ENCODE measurements around the gene XXYLT1.
"Not testable (repeated sequence)": the region's sequence is repeated elsewhere in the genome, so short reads cannot be mapped to it uniquely, and the experiment has no call there.

XXYLT1 gene

DNA sequence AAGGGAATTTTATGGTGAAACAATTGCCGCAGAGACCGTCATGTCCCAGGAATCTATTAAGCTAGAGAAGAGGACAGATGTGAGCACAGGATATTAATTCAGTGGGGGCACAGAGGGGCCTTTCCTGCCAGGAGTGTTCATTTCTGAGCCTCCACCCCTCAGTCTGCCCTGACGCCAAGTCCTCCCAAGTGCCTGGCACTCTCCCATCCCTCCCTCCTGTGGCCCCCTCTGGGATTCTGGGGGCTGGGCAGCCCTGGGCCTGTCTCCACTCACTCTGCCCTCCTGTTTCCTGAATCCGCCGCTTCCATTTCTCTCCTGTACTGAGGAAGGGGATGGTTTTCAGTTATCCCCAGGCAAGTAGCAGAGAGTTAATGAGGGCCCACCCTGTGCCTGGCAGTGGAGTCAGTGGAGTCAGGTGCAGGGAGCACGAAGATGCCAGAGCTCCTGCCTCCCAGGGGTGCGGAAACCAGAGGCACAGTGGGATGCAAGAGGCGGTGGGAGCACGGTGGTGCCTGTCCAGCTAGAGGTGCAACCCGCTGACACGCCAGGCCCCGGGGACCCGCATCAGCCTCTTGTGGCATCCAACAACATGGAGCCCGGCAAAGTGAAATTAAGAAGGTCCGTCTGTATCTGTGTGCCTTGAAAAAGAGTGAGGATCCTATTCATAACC, 212.5 kb downstream of the XXYLT1 start:
- DNase-seq: no peak

DNA sequence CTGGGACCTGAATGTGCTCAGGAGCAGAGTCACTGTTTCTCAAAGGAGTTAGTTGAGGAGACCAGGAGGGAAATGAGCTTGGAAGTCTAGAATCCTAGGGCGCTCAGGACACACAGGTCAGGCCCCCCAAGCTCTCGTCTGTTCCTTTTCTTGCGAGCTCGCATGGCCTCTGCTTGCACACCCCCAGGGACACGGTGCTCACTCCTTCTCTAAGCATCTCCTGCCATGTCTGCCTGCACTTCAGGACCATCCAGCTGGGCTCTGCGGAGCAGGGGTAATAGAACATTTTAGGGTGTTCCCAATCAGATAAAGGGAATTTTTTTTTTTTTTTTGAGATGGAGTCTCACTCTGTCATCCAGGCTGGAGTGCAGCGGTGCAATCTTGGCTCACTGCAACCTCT, 213.2 kb downstream of the XXYLT1 start:
- DNase-seq: no peak

DNA sequence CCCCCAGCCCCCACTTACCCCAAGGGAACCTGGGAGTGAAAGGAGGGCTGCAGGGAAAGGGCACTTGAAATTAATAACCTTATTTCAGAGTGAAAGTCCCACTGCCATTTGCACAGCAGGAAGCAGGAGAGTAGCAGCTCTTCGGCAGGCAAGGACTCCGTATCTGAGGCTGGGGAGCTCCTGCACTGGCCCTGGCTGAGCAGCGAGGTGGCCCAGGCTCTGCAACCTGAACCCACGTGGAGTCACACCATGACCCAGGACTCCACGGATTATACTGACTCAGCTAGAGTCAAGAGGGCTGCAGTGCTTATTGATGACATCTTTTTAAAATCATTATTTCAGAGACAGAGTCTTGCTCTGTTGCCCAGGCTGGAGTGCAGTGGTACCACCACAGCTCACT, 214.5 kb downstream of the XXYLT1 start:
- DNase-seq: no peak

DNA sequence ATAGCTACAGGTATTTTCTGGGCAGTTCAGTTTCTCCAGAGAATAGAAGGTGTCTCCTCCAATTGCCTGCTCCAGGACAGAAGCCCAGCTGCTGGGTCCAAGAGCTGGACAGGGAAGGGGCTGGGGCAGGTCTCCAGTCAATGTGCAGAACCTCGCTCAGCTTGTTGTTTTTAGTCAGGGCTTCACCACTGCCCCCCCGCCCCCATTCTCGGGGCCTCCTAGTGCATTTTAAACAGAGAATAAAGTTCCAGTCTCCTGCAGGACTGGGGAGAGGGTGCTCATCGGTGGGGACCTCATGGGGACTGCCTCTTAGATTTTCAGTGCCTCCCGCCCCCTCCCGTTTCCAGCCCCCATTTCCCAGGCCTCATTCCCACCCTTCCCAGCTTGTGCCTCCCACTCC, 216.6 kb downstream of the XXYLT1 start:
- DNase-seq: no peak

DNA sequence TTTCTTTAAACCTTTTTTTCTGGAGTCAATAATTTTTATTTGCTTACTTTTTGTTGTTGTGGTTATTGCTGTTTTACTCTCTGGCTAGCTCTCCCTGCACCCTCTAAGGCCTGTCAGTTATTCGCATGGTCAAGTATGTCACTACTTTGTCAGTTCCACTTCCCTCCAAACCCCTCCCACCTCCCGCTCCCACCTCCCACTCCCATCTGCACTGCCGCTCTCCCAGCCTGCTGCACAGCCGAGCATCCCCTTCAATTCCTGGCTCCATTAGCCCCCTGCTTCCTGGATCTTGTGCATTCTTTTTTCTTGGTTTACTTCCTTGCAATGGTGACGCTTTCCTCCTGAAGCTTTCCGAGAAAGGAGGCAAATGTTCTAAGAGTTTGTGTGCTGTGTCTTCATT, 218.0 kb downstream of the XXYLT1 start:
- no peak for DNase-seq

DNA sequence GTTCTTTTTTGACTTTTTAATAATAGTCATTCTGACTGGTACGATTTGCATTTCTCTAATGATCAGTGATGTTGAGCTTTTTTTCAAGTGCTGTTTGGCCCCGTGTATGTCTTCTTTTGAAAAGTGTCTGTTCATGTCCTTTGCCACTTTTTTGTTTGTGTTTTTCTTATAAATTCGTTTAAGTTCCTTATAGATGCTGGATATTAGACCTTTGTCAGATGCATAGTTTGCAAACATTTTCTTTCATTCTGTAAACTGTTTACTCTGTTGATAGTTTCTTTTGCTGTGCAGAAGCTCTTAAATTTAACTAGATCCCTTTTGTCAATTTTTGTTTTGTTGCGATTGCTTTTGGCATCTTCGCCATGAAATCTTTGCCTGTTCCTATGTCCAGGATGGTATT, 220.7 kb downstream of the XXYLT1 start:
- DNase-seq: not testable (repeated sequence)

DNA sequence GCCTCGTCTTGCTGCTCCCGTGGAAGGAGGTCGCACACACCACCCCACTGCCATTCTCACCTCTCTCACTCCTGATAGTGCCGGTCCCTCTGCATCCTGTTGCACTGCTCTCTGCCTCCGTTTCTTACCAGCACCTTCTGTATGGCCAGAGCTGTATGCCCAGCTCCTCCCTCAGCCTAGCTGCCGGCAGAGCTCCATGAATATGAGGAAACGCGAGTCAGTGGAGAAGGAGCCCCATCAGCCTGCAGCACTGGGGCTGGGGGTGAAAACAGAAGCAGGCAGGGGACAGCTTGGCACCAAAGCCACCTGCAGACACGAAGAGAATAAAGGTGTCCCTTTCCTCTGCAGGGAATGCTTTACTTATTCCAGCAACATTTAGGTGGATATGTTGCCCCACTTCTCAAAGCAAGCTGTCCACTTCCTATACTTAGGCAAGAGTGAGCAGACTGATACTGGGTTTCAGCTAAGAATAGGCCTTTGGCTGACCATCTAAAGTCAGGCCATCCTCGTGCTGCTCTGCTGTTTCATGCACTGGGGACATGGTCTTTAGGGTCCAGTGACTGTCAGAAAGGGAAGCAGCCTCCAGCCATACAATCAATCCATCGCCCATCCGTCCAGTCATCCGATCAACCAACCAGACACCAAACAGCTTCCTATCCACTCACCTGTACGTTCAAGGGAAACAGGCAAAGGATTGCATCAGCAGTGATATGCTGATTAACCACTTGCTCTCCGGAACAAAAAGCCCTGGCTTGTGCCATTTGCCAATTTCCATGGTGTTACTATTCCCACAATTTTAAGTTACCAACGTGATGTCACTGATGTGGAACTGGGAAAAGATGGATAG, 222.7 kb downstream of the XXYLT1 start:
- no peak for DNase-seq

DNA sequence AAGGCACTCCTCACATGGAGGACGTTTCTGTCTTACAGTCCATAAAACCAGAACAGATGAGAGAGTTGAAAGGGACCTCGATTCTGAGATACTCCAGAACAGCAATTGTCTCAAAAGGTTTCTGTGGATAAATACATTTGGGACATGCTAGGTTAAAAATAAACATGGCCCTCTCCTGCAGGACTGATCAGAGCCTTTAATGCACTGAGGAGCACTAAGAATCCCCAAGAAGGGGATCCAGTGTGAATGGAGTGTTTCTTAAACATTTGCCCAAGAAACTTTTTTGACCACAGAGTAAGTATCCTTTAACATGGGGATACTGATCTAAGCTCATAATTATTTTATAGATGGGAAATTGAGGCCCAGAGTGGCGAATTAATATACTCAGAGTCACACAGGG, 223.4 kb downstream of the XXYLT1 start:
- no peak for DNase-seq

DNA sequence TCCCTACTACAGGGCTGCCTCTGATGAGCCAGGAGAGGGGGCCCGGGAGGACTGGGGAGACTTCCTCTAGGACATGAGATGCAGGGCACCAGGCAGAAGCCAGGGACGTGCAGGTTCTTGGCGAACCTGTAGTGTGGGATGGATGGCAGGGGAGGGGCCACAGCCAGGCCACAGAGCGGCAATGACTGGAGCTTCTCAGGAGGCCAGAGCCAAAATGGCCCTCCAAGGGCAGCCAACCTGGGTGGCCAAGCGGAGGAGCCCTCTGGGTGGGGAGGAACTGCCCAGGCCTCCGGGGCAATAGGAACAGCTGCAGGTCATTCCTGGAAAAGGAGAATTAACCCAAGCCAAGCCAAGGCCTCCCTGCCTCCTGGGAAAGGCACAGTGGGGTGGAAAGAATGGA, 224.5 kb downstream of the XXYLT1 start:
- DNase-seq: no peak

DNA sequence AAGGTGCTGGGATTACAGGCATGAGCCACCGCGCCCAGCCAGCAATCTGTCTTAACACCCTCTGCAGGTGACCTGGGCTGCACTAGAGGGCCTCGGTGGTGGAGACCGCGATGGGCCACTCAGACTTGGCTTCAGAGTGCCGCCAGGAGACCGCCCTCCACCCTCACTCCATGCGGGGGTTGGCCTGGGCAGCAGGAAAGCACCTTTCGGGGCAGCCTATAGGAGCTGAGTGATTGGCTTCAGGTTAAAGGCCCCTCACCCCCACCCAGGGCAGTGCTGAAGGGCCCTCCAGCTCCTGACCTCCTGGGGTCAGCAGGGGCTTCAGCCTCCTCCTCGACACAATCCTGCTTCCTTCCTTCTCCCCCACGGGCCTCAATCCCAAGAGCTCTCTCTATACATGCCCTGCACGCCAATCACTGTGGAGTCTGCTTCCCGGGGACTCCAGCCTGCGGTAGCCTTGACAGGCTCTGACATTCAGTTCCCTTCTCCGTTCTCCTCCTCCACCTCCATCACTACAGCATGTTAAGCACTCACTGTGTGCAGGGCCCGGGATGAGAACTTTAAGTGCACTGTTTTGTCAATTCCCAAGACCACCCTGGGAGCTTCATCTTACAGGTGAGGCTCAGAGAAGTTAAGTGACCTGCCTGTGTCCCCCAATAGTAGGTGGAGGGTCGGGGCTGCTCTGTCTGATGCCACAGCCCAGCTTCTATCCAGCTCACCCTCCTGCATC, 225.3 kb downstream of the XXYLT1 start:
- DNase-seq: no peak

DNA sequence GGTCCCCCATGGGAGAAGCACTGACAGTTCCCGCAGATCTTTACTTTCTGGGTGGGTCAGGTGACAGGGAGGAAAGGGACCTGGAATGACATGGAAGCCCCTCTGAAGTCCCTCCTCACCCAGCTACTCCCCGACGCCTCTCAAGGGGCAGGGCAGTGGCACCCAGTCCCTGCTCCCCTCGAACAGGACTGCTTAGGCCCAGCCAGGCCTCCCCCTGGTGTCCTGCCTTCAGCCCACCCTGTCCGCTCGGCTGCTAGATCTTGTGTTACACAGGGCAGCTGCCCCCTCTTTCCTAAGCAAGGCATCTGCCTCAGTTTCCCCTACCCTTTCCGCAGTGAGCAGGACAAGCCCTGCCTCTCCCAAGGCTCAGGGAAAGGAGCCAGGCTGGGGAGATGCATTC, 226.5 kb downstream of the XXYLT1 start:
- DNase-seq: no peak

DNA sequence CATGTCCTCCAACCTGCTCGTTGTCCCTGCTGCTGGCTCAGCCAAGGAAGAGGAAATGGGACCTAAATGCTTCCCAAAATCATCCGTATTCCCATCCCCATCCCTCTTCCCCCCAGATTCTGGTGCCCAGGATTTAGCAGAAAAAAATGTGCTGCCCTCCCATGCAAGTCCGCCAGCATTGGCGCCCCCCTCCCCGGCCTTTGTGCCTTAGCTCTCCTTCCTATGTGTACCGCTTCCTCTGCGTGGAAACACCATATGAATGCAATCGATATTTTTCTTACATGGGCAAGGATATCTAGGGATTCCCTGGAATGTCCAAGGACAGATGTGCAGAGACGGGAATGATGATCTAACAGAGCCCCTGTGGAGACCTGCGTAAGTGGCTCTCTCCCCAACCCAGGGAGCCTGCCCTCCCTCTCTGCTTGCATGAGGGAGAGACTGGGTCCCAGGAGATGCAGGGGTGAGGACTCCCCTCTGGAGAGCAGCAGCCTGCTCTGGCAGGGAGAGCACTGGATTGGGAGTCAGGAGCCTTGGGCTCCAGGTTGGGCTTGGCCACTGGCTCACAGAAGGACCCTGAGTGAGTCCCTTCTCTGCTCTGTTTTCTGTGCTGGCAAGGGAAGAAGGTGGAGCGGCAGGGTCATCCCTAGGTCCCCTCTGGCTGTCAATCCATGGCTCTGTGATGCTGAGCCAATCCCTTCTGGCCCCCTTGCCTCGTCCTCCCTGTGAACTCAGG, 227.2 kb downstream of the XXYLT1 start:
- DNase-seq: no peak

DNA sequence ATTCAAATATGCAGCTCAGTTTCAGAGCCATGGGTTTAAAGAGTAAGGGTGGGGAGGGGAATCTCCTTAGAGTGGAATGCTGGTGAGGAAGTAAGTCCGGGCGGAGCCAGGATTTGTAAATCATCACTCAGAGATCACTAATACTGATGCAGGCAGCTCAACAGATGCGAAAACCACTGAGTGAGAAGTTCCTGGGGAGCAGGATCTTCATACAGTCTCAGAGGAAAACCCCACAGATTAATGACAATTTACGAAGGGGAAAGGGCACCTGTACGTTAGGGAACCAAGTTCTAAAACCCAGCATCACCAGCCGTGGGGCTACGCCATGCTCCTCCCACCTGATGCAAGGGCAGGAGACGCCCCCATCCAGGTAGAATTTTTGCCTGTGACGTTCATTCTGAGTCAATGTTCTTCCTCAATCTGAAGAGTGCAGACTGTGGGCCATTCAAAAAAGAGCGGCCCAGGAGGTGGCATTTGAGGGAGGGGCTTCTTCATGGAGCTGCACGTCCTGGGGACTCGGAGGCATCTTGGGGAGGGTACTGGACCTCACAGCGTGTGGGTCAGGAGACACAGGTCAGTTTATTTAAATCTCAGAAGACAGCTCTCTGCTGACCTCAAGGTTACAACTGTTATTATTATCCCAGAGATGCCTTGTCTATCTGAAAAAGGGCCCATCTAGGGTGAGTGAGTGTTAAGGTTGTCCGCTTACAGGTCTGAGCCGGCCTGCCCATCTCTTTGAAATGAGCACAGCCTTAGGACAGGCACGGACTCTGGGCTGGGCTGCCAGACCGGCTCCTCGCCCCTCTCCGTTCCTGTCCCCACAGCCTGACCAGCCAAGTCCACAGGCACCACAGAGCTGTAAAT, 228.0 kb downstream of the XXYLT1 start:
- no peak for DNase-seq

DNA sequence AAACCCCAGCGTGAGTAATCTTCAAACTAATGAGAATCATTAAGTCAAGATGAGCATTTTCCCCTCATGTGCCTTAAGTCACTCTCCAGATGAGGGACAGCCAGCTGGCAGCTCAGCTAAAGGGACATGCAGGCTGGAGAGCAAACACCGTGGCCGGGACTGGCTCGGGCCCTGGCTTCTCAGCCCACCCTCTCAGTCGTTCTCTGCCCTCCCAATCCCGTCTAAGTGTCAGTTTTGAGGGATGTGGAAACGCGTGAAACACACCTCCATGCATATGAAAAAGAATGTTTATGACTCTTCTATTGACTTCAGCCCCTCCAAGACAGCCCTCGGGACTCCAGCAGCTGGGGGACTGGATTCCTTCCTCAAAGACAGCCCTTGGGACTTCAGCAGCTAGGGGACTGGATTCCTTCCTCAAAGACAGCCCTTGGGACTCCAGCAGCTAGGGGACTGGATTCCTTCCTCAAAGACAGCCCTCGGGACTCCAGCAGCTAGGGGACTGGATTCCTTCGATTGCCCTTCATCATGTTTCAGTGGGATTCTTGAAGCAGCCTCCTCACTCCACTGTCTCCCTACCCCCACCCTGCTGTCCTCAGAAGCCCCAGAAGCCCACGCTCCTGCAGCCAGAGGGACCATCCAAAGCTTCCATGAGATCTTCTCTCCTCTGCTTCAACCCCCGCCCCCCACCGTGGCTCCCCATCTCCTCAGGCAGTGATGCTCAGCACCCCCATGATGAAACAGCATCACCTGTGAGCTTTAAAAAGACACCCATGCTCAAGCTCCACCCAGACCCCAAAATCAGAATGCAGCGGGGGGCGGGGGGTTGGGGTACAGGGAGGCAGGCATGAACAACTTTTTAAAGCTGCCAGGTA, 228.9 kb downstream of the XXYLT1 start:
- no peak for DNase-seq

DNA sequence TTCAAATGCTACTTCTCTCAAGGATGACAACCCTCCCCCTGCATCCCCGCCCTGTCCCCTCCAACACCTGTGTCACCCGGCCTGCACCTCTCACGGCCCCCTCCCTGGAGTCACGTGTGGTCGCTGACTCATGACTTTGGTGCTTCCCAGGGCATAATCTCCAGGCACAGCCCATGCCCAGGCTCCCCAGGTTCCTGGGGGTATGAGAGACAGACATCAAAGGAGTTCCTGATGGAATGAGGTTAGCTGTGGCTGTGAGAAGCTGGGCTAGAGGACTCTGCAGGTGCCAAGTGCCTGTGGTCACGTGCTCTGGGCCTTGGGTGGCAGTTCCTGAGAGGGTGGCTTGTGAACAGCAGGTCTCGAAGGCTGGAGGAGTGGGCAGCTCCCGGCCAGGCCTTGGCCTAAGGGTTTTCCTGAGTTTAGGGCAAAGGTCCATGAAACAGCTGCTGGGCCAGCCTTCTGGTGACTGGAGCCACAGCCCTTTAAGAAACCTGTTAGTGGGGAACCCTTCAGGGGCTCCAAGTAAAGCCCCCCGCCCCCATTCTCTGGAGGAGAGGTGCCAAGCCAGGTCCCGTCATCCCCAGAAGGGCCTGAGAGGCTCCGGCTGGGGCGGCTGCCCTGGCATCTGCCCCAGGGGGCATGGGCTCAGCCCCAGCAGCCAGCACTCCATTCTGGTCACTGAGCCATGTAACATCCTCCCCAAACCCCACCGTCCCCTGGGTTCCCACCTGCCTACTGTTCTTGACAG, 230.0 kb downstream of the XXYLT1 start:
- DNase-seq: no peak

DNA sequence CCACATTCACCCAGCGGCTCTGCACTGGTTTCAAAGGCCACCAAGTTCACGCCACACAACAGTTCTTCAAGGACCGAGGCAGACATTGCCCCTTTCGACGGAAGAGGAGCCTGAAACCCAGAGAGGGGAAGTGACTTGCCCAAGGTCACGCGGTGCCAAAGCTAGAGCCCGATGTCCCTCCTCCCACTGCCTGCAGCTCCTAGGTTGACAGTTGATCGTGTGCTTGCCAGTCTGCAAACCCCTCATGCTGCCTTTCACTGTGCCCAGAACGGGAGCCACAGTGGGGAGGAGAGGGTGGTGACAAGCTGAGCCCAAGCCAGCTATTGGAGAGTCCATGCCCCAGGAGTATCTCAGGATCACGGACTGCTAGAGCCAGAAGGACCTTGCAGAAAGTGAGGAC, 230.9 kb downstream of the XXYLT1 start:
- DNase-seq: no peak

DNA sequence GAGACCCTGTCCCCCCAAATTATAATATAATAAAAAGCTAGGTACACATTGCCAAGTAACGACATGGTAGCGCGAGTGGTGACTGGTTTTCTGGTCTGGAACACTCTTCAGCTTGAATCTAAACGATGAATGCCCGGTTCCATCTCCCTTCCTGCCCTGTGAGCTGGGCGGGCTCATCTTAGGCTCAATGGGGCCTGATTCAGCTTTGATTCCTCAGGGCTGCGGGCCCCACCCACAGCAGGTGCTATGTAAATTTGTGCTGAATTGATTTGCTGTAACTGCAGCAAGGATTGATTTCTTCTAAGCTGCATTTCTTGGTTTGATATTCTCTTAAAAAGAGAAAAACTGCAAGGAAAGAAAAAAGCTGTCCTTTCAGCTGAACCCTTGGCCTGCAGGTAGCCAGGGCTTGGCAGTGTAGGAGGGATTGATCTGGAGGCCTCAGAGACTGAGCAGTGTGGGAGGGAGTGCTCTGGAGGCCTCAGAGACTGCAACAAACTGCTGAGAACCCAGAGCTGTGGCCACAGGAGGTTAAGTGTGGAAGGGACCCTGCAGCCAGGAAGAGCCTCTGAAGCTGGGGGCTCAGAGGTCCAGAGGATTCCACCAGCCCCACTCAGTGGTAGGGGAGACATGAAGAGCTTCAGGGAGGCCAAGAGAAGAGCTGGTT, 231.6 kb downstream of the XXYLT1 start:
- DNase-seq: no peak

DNA sequence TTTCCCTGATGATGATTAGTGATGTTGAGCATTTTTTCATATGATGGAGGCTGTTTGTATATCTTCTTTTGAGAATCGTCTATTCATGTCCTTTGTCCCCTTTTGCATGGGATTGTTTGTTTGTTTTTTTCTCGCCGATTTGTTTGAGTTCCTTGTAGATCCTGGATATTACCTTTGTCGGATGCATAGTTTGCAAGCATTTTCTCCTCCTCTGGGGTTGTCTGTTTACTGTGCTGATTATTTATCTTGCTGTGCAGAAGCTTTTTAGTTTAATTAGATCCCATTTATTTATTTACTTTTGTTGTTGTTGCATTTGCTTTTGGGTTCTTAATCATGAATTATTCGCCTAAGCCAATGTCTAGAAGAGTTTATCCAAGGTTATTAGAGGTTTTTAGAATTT, 232.8 kb downstream of the XXYLT1 start:
- no peak for DNase-seq

DNA sequence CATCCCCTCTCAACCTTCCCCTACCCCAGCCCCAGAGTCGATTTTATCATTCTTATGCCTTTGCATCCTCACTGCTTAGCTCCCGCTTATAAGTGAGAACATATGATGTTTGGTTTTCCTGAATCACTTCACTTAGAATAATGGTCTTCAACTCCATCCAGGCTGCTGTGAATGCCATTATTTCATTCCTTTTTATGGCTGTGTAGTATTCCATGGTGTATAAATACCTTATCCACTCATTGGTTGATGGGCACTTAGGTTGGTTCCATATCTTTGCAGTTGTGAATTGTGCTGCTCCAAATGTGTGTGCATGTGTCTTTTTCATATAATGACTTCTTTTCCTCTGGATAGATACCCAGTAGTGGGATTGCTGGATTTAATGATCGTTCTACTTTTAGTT, 233.4 kb downstream of the XXYLT1 start:
- DNase-seq: not testable (repeated sequence)

DNA sequence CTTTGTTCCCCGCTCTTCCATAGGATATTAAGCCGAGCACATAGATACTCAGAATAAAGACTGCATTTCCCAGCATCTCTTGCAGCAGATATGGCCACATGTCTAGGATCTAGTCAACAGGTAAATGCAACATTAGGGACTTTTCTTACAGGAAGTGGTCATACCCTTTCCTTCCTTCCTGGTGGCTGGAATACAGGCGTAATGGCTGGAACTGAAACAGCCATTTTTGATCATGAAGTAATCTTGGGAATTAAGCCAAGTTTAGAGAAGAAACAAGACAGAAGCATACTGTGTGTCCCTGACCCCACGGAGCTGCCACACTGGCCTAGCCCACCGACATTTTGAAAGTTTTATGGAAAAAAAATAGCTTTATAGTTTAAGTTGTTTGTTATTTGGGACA, 234.0 kb downstream of the XXYLT1 start:
- no peak for DNase-seq

All from activated CD4-positive, alpha-beta T cell treated with anti-CD3 and anti-CD28 coated beads, Interleukin-10, Interleukin-2, amounts not matched to agents 100 ng/mL and 50 ng/mL, durations not matched to agents 16 hours and 8 hours (primary cell).